ENCODE results near the gene EFCC1.

Gene EFCC1

DNA sequence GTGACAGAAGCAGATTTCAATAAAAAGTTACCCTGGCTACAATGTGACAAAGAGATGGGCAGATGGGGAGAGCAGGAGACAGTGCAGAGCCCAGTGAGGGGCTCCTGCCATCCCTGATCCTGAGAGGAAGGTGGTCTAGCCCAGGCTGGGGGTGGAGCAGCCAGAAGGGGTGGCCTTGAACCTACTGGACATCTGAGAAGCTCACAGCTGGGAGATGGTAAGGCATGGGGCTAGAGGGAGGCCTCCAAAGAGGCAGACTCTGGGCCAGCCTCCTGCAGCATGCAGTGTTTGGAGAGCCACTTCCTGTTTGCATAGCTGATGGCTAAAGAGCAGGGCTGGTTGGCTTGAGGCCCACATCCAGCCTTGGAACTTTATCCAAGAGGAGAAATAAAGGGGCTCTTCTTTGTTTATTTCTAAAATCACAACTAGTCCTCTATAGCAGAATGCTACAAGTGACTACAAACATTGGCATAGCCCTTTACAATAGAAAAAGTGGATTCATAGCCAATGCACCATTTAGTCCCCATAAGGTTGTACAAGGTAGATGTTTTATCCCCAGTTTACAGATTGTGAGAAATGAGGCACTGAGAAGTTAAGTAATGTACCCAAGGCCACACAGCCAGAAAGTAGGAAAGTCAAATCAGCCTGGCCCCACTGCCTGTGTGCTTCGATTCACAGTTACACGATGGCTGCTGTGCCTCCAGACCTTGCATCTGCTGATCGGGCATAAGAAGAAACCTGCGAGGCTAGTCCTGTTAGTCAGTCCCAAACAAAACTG, 4.6 kb downstream of the EFCC1 start:
- Histone ChIP-seq H3K36me3 (ENCODE audit: control insufficient read depth, insufficient read depth, low read length) (no peaks in the 10 kb centered on the region), H3K4me3 (replicated peaks; ENCODE audit: low read depth, low read length) (no peak overlapping the region), H3K27me3 (replicated peaks; ENCODE audit: control insufficient read depth, insufficient read depth, low read length) (peaks cover 2% of the 10 kb centered on the region; the same call in 1 of the 2 replicates)
- TF ChIP-seq CTCF (IDR thresholded peaks at IDR 0.05; ENCODE audit: insufficient read depth, low read length, poor library complexity, severe bottlenecking): no peak
- DNase-seq (ENCODE audit: extremely low read depth, insufficient read length): no peak

DNA sequence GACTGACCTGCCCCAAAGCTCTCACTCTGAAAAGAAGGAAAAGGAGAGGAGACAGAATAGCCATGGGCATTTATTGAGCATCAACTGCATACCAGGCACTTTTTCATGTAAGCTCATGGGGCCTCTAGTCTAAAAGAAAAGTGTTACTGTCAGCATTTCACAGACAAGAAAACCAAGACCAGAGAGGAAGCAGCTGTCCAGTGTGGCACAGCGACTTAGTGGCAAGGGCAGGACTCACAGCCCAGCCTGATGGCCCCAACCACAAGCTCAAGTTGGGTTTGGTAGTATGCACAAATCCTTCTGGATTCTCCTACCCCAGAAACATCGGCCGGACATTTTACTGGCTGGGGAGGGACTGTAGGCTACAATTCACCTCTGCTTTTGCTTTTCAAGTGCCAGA, 5.8 kb downstream of the EFCC1 start:
- peaks cover 2% of the 10 kb centered on the region; the same call in 1 of the 2 replicates for H3K27me3 ChIP-seq (replicated peaks; ENCODE audit: control insufficient read depth, insufficient read depth, low read length)
- no peaks in the 10 kb centered on the region for H3K36me3 ChIP-seq (ENCODE audit: control insufficient read depth, insufficient read depth, low read length)
- no peak overlapping the region for H3K4me3 ChIP-seq (replicated peaks; ENCODE audit: low read depth, low read length)
- no peak for TF ChIP-seq CTCF (IDR thresholded peaks at IDR 0.05; ENCODE audit: insufficient read depth, low read length, poor library complexity, severe bottlenecking)
- no peak for DNase-seq (ENCODE audit: extremely low read depth, insufficient read length)

DNA sequence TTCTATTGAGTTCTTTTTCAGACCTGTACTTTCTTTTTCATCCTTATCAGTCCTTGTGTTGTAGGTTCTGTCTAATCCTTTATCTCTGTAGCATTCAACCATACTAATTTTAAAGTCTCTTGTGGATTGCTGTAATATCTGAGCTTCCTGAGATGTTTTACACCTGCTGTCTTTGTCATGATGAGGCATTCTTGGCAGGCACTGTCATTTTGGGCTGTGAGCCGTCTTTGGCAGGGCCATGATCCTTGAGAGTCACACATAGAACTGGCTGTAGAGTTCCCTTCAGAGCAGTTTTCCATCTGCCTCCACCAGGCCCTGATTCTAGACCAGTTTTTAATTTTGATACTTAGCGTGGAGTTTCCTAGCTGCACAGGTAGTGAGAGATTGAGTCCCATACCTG, 6.7 kb downstream of the EFCC1 start:
- Histone ChIP-seq H3K4me3 (replicated peaks; ENCODE audit: low read depth, low read length) (no peak overlapping the region), H3K27me3 (replicated peaks; ENCODE audit: control insufficient read depth, insufficient read depth, low read length) (no peaks in the 10 kb centered on the region; the same call in 1 of the 2 replicates), H3K36me3 (ENCODE audit: control insufficient read depth, insufficient read depth, low read length) (no peaks in the 10 kb centered on the region)
- no peak for DNase-seq (ENCODE audit: extremely low read depth, insufficient read length)
- no peak for TF ChIP-seq CTCF (IDR thresholded peaks at IDR 0.05; ENCODE audit: insufficient read depth, low read length, poor library complexity, severe bottlenecking)

GRCh38 chr3:129009266-129009665, 8.2 kb downstream of the EFCC1 start:
- no peak for DNase-seq (ENCODE audit: extremely low read depth, insufficient read length)
- H3K27me3 ChIP-seq (replicated peaks; ENCODE audit: control insufficient read depth, insufficient read depth, low read length): no peaks in the 10 kb centered on the region; the same call in 1 of the 2 replicates
- TF ChIP-seq CTCF (IDR thresholded peaks at IDR 0.05; ENCODE audit: insufficient read depth, low read length, poor library complexity, severe bottlenecking): no peak
- no peak overlapping the region for H3K4me3 ChIP-seq (replicated peaks; ENCODE audit: low read depth, low read length)
- no peaks in the 10 kb centered on the region for H3K36me3 ChIP-seq (ENCODE audit: control insufficient read depth, insufficient read depth, low read length)

GRCh38 chr3:129010310-129010956, 9.3 kb downstream of the EFCC1 start:
- TF ChIP-seq CTCF (IDR thresholded peaks at IDR 0.05; ENCODE audit: insufficient read depth, low read length, poor library complexity, severe bottlenecking): no peak
- H3K36me3 ChIP-seq (ENCODE audit: control insufficient read depth, insufficient read depth, low read length): no peaks in the 10 kb centered on the region
- DNase-seq (ENCODE audit: extremely low read depth, insufficient read length): no peak
- H3K4me3 ChIP-seq (replicated peaks; ENCODE audit: low read depth, low read length): no peak overlapping the region
- H3K27me3 ChIP-seq (replicated peaks; ENCODE audit: control insufficient read depth, insufficient read depth, low read length): no peaks in the 10 kb centered on the region

All from GM06990 (cell line).